HG03175 (cell line): ENCODE results near the gene RERE.

Source experiments
- ATAC-seq: cut with Tn5 transposase; IDR thresholded peaks from one replicate; pipeline ENCODE4 v1.9.1; 2021; ENCODE audit warnings: mild to moderate bottlenecking, moderate library complexity; ENCODE audit not compliant: unreplicated experiment

RERE gene

DNA sequence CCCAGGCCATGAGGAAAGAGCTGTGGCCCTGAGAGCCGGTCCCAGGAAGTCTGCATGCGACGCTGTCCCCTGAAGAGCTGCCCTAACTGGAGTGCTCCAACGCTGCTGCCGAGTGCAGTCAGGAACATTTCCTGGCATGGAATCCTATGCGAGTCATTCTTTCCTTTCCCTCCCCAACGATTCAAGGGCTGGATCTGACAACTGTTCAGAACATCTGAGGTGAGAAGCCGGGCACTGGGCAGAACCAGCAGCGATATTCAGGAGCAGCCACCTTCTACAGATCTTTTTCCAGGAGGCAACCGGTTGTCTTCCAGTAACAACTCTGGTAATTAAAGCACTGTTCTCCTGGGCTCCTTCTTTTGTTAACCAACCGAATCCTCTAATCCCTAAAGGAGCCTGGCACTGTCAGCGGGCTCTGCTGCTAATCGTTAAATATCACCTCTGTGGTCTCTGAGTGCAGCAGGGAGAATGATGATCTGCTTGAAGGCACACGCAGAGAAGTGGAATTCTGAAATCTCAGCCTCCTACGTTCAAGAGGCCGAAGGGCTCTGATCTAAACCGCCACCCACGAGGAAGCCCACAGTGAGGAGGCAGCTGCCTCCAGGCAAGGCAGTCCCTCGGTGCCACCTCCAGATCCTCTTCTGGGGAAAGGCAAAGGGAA is 443.7 kb downstream of the RERE start:
- no peak for ATAC-seq

- no peak for ATAC-seq
These were observed 444.3 kb downstream of the RERE start for GRCh38 chr1:8373125-8373524.

DNA sequence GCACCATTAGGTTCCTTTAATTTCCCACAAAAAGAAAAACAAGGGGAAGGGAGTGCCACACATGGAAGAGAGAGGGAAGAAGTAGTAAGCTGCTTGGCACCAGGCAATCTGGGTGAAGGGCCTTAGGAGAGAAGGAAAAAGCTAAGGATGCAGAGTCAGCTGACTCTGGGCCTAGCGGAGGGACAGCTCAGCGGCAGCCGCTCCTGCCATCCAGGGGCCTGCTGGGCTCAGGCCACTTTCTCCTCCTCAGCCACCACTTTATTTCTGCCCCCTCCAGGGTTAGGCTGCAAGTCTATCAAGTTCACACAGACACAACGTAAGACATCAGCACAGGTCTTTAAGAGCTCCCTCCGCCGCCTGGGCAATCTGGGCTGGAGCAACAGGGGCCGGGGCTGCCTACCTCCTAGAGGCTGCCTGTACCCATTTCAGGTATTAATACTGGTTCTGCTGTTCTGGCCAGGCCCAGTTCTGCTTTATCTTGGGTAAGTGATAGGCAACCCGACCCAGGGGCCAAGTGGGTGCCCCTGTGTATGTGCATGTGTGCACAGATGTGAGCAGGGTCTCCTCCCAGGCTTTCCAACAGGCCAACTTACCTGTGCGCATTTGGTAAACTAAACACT is 446.0 kb downstream of the RERE start:
- ATAC-seq: no peak

DNA sequence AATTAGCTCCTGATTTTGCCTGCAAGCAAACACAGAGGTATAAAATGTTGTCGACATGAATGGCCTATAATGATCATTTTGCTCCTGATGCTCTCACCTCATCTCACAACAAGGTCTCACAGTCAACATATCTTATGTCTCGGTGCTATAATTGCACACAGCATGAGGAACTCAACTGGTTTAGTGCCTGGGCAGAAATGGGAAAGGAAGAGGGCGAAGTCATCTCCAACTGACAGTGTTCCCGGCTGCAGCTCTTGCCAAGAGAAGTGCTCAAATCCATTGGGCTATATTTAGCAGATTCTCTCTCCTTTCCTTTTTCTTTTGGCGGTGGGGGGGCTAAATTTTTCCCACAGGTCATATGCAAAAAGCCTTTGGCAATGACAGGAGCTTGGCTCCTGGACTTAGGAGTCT is 446.5 kb downstream of the RERE start:
- ATAC-seq: no peak

- no peak for ATAC-seq
These were observed 447.2 kb downstream of the RERE start for GRCh38 chr1:8370046-8370881.

DNA sequence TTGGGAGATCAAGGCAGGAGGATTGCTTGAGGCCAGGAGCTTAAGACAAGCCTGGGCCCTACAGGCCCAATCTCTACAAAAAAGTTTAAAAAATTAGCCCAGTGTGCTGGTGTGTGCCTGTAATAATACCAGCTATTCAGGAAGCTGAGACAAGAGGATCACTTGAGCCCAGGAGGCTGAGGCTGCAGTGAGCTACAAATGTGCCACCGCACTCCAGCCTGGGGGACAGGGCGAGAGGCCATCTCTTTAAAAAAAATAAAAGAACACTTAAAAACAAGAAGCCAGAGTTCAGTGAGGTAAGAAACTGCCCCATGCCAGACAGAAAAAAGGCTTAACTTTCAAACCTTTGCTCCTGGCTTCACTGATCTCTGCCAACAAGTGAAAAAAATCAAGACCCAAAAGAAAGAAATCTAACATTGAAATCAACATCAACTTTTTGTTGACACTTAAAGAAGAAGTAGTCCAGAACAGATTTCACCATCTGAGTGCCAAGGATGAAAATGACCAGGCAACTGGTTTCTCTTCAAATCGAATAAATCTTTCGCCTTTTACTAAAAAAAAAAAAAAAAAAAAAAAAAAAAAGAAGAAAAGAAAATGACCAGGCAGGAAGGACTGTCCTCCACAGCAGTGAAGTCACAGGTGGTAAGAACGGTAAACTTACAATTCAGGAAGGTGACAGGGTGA is 448.3 kb downstream of the RERE start:
- ATAC-seq: no peak

DNA sequence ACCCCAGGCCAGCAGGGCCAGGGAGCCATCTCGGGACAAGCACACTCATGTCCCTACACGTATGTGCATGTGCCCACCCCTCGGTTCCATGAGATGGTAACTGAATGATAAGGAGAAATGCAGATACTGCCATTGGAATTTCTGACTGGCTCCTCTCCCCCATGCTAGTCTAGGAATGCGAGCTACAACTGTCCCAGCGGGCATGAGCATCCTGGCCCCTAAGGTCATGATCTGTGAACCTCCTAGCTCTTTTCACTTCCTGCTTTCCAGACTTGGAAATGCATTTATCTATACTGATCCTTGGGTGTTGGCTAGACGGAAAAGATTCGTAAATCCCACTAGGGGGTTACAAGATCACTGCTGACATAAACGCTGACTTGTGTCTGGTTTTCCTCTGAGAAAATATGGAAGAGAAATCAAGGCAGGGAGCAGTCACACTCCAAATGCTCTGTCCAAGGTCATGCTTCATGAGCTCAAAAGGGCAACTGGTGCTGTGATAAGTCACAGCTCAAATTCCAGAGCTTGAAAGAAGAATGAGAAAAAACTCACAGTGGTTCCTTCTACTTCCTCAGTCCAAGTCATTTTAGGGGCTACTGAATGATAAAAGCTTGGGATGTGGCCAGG is 449.8 kb downstream of the RERE start:
- no peak for ATAC-seq

- no peak for ATAC-seq
These were observed 451.6 kb downstream of the RERE start for GRCh38 chr1:8365661-8366362.

- no peak for ATAC-seq
These were observed 452.7 kb downstream of the RERE start for GRCh38 chr1:8364528-8365442.

- no peak for ATAC-seq
These were observed 453.6 kb downstream of the RERE start for GRCh38 chr1:8363767-8364301.

- no peak for ATAC-seq
These were observed 454.2 kb downstream of the RERE start for GRCh38 chr1:8363186-8363766.

DNA sequence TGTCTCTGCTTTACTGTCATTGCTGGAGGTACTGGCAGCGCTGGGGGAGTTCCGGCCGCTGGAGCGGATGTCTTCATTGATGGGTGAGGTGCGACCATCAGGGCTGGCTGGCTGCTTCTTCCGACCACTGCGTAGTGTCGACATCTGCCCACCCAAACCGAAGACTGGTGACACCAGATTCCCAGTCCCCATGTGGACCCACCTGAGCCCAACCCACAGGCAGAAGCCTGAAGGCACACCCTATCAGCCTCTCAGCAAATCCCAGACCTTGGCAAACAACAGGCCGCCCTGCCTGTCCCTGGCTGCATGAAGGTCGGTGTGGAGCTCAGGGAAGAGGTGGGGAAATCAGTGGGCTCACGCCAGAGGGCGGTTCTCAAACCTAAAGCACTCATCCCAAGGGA is 454.7 kb downstream of the RERE start:
- ATAC-seq: no peak

GRCh38 chr1:8361198-8361849 is 456.1 kb downstream of the RERE start:
- no peak for ATAC-seq

DNA sequence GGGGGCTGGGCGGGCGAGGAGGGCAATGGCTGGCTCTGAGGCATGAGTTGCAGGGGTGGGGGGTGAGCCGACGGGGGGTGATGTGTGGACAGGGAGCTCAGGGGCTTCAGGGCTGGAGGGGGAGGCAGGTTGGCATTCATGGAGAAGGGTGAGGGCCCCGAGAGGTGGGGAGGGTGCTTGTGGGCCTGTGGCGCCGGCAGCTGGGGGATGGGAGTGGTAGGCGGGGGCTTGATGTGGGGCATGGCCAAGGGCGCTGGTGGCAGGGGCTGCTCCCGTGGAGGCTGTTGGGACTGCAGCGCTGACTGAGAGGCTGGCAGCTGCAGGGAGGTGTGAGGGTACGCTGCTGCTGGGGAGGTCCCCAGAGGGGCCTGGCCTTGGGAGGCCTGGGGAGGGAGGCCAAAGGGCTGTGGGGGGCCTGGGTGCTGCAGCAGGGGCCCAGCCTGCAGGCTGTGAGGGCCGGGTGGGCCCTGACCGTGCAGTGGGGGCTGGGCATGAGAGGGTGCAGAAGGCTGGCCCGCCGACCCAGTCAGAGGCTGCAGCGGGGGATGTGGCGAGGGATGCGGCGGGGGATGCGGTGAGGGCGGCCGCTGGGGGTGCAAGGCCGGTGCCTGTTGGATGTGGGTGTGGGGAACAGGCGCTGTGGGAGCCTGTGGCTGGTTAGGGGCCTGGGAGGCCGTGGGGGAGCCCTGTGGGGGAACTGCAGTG is 456.8 kb downstream of the RERE start:
- no peak for ATAC-seq

DNA sequence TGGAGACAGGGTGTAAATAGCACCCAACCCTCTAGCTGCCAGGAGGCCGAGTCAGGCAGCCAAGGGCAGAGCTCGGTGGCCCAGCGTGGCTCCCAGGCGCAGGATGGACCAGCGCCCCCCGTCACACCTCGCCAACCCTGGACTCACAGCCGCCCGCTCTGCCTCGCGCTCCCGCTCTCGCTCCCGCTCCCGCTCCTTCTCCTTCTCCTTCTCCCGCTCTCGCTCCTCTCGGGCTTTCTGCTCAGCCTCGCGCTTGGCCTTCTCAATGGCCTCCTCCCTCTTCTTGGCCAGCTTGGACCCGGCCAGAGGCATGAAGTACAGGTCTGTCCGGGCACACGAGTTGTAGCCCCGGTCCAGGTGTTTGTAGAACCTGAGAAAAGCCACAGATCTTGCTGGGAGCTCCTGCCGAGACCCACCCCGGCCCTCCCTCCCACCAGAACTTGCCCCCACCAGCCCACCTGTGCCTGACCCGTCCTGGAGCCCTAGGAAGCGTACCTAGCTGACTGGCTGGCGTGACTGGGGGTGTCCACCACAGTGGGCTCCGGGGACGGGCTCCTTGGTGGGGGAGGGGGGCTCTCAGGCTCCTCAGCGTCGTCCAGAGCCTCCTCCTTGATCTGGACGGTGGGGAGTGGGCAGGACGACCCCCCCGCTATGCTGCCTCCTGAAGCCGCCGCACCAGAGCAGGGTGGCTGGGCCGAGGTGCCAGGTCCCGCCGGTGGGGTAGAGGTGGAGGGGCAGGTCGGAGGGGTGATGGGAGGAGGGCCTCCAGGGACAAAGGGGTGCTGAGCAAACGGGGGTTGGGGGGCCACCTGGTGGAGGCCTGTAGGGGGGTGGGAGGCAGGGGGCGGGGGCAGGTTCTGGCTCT is 457.6 kb downstream of the RERE start:
- no peak for ATAC-seq

DNA sequence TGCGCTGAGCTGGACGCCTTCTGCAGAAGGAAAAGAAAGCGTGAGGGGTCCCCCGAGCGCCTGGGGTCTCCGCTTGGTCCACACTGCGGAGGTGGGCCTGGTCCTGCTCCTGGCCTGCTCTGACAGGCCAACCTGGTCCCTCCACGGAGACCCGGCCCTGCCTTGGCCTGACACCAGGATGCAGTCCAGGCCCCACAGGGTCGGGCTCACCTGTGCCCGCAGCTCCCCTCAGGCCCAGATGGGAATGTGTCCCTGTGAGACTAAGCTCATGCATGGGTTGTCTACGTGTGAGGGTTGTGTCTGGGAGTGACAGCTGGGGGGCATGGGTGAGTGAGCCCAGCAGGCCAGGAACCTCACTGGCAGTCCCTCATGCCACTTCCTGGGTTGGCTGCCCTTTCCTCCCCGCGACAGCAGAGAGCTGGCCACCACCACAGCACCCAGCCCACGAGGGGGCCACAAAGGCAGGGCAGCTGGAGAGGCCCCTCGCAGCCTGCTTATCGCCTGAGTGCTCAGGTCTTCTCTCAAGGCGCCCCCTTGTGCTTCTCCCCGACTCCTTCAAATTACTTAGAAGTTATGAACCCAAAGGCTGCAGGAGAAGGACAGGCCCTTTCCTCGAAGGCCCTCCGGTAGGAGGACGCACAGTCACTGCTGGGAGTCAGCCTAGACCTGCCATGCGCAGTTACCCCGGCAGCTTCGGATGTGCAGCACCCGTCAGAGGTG is 458.4 kb downstream of the RERE start:
- ATAC-seq: no peak
